Kidney (tissue), 14 donors: ENCODE measurements around the gene COPZ1. TPM values are rescaled to one million over a fixed set of nuclear protein-coding genes. Genes with fewer than 3 reads are reported as not detected.
A peak's percentile ranks its signal among the peaks of the same experiment; 100 is the strongest.

Experiments
- DNase-seq, 5 donors: peaks; one replicate each; pipeline ENCODE4 v3.0.0-alpha.2; 2013 to 2020
- FAIRE-seq: peaks from 2 replicates; lab custom pipeline; 2012; peaks lifted over from hg19 to GRCh38; lab: Jason Lieb, UNC
- H3K27ac ChIP-seq, 2 donors: one replicate each; pipeline ENCODE4 v1.7.0; 2013; ENCODE audit warnings: low read depth in 2 of 2, low read length in 2 of 2, inconsistent platforms in 1 of 2
- H3K27me3 ChIP-seq: one replicate; pipeline ENCODE4 v1.7.1; 2013; ENCODE audit warnings: low read length, inconsistent platforms; ENCODE audit not compliant: control insufficient read depth, insufficient read depth
- H3K36me3 ChIP-seq, 3 donors: one replicate each; pipeline versions ENCODE4 v1.7.0 to v1.7.1; 2013; ENCODE audit warnings: low read length in 3 of 3, control low read depth in 1 of 3, inconsistent platforms in 1 of 3; ENCODE audit not compliant: insufficient read depth in 3 of 3, control insufficient read depth in 2 of 3
- H3K4me1 ChIP-seq, 3 donors: one replicate each; pipeline versions ENCODE4 v1.7.0 to v1.7.1; 2013; ENCODE audit warnings: low read length in 3 of 3, inconsistent platforms in 1 of 3, low read depth in 1 of 3; ENCODE audit not compliant: control insufficient read depth in 2 of 3, insufficient read depth in 2 of 3
- H3K4me3 ChIP-seq, 3 donors: one replicate each; pipeline versions ENCODE4 v1.7.0 to v1.8.1; 2013; ENCODE audit warnings: low read length in 3 of 3, control low read depth in 1 of 3, inconsistent platforms in 1 of 3
- H3K9ac ChIP-seq, 3 donors: one replicate each; pipeline versions ENCODE4 v1.7.0 to v1.7.1; 2013; ENCODE audit warnings: low read length in 3 of 3, control low read depth in 1 of 3, inconsistent platforms in 1 of 3
- H3K9me3 ChIP-seq, 3 donors: one replicate each; pipeline versions ENCODE4 v1.7.0 to v1.7.1; 2013; ENCODE audit warnings: low read length in 3 of 3, control low read depth in 1 of 3, inconsistent platforms in 1 of 3; ENCODE audit not compliant: control insufficient read depth in 2 of 3, insufficient read depth in 1 of 3
- CTCF ChIP-seq: IDR thresholded peaks from 3 replicates; pipeline ENCODE4 v1.5.1; 2012; ENCODE audit warnings: mild to moderate bottlenecking, moderate library complexity, borderline replicate concordance; ENCODE audit not compliant: insufficient read depth; ENCODE audit errors: extremely low read depth
- intact Hi-C: fragments of 100-400 bp; cut with DNase I; formaldehyde crosslinking; loops from one replicate; pipeline ENCODE4 v1.11.1; 2022
- microRNA-seq: library from miRNA; unstranded; fragments of <30 nt; microRNA quantifications from one replicate; pipeline ENCODE4 v1.2.0, GENCODE V29; 2020
- polyA plus RNA-seq: library from polyadenylated mRNA; stranded (reverse); fragments of 350-450 nt; fragmentation: Illumina TruSeq; extraction: RNeasy Lipid Tissue Mini Kit (QIAGEN cat#74804); gene quantifications from one replicate; pipeline ENCODE4 v1.2.3, GENCODE V29; 2014; ENCODE audit warnings: low read depth, low replicate concordance; ENCODE audit not compliant: insufficient read depth
- total RNA-seq: library from RNA; stranded (reverse); fragmentation: NEBNext Ultra II Directional; extraction: Animal tissue kit (Norgen Biotek cat#: 25700); gene quantifications from one replicate; pipeline ENCODE4 v1.2.1, GENCODE V29; 2021
- donor health status: control.
- donor health status: control.
- donor health status: control.
- donor health status: control.
- donor health status: control.
- donor health status: DM: yes; HTN: yes; CAD: no.
- donor health status: Normal renal cell carcinoma (clear cell type).

COPZ1 gene
- total and polyA plus RNA-seq, 2 donors from 2014 or later = 141 to 181 TPM

- no peak overlapping the region for H3K27ac ChIP-seq
- FAIRE-seq (no peak), DNase-seq (no peak)
- H3K4me3 ChIP-seq = no peak overlapping the region
- no peak overlapping the region for H3K9ac ChIP-seq
- no peak for TF ChIP-seq CTCF
- peaks cover 0 to 3% (median 2%) of the 10 kb centered on the region in 3 donors for H3K36me3 ChIP-seq
- no peaks in the 10 kb centered on the region for H3K4me1 ChIP-seq
- no peaks in the 10 kb centered on the region for H3K27me3 ChIP-seq
- intact Hi-C loops = loop anchor here (5.0 kb wide), 1 partner anchor 36 kb away; no protein-coding TSS in a partner anchor
- no peaks in the 10 kb centered on the region for H3K9me3 ChIP-seq
Measured at GRCh38 chr12:54401119-54401518, 76.2 kb downstream of the COPZ1 start.

Small RNA genes lying within 50 kb of the gene (microRNA-seq; reads per million reads assigned to microRNA genes)
- 431 reads per million, percentile 72 among the genes with 10 or more reads in this experiment for gene MIR148B

Other genes with a start within 250 kb of the COPZ1 start
- 27.6 TPM for gene SMUG1, start 136.1 kb upstream of the COPZ1 start, total RNA-seq
- gene SMUG1, start 136.1 kb upstream of the COPZ1 start, polyA plus RNA-seq = 68.3 TPM
- 112 TPM for gene CBX5, start 45.0 kb upstream of the COPZ1 start, total RNA-seq
- 15.0 TPM for gene CBX5, start 45.0 kb upstream of the COPZ1 start, polyA plus RNA-seq
- gene HNRNPA1, start 44.4 kb upstream of the COPZ1 start, total RNA-seq = 964 TPM
- gene HNRNPA1, start 44.4 kb upstream of the COPZ1 start, polyA plus RNA-seq = 648 TPM
- gene NFE2, start 24.1 kb upstream of the COPZ1 start, total RNA-seq = 1.6 TPM
- gene NFE2, start 24.1 kb upstream of the COPZ1 start, polyA plus RNA-seq = not detected
- gene GPR84, start 39.4 kb downstream of the COPZ1 start, total RNA-seq = 1.7 TPM
- not detected for gene GPR84, start 39.4 kb downstream of the COPZ1 start, polyA plus RNA-seq
- 16.6 TPM for gene ZNF385A, start 59.6 kb downstream of the COPZ1 start, total RNA-seq
- 10.2 TPM for gene ZNF385A, start 59.6 kb downstream of the COPZ1 start, polyA plus RNA-seq
- 65.6 TPM for gene ITGA5, start 94.1 kb downstream of the COPZ1 start, total RNA-seq
- 11.4 TPM for gene ITGA5, start 94.1 kb downstream of the COPZ1 start, polyA plus RNA-seq
- gene GTSF1, start 148.5 kb downstream of the COPZ1 start, total RNA-seq = 0.72 TPM
- not detected for gene GTSF1, start 148.5 kb downstream of the COPZ1 start, polyA plus RNA-seq
- gene NCKAP1L, start 172.6 kb downstream of the COPZ1 start, total RNA-seq = 36.3 TPM
- gene NCKAP1L, start 172.6 kb downstream of the COPZ1 start, polyA plus RNA-seq = 1.8 TPM
- 7.5 TPM for gene PDE1B, start 224.5 kb downstream of the COPZ1 start, total RNA-seq
- 4.4 TPM for gene PDE1B, start 224.5 kb downstream of the COPZ1 start, polyA plus RNA-seq